Lower leg skin (tissue), 4 donors: Measurements from ENCODE around the gene CISH. TPM values are rescaled to one million over a fixed set of nuclear protein-coding genes. Genes with fewer than 3 reads are reported as not detected.

Experiments used
- DNase-seq, 2 donors: peaks; one replicate each; pipeline ENCODE4 v3.0.0-alpha.2; 2019; ENCODE audit warnings: low spot score in 2 of 2
- H3K4me3 ChIP-seq: fragments of 200-600 bp; sonication (generic); 2 replicates; pipeline ENCODE4 v1.5.1; 2017; ENCODE audit warnings: mild to moderate bottlenecking, low read depth; ENCODE audit not compliant: poor library complexity, severe bottlenecking
- POLR2A ChIP-seq, 2 donors: fragments of 450-650 bp; IDR thresholded peaks; one replicate each; pipeline ENCODE4 v1.6.1; 2016 to 2017; ENCODE audit warnings: antibody characterized with exemption in 2 of 2, mild to moderate bottlenecking in 1 of 2, moderate library complexity in 1 of 2
- WGBS, 2 donors: methylation state at CpG; one replicate each; pipeline ENCODE4 v1.1.5; 2018; 5-methylcytosine and 5-hydroxymethylcytosine counted together
- intact Hi-C: fragments of 100-400 bp; cut with DNase I; formaldehyde crosslinking; loops from one replicate; pipeline ENCODE4 v1.15.0; 2023; ENCODE audit warnings: low total_unique reads
- total RNA-seq, 4 donors: library from RNA; depleted of rRNA; stranded (reverse); fragments of >200 nt; gene quantifications; one replicate each; pipeline ENCODE4 v1.1.0, GENCODE V29; 2016
- TF ChIP-seq, protein P1 (sequence below), 3 donors: fragments of 450-650 bp; IDR thresholded peaks; one replicate each; pipeline ENCODE4 v1.5.1; 2016; ENCODE audit warnings: antibody characterized with exemption in 3 of 3, mild to moderate bottlenecking in 3 of 3, moderate library complexity in 2 of 3

Gene CISH
- total RNA-seq, 4 donors from 2014 or later = 10.4 to 14.5 (median 12.9) TPM

DNA sequence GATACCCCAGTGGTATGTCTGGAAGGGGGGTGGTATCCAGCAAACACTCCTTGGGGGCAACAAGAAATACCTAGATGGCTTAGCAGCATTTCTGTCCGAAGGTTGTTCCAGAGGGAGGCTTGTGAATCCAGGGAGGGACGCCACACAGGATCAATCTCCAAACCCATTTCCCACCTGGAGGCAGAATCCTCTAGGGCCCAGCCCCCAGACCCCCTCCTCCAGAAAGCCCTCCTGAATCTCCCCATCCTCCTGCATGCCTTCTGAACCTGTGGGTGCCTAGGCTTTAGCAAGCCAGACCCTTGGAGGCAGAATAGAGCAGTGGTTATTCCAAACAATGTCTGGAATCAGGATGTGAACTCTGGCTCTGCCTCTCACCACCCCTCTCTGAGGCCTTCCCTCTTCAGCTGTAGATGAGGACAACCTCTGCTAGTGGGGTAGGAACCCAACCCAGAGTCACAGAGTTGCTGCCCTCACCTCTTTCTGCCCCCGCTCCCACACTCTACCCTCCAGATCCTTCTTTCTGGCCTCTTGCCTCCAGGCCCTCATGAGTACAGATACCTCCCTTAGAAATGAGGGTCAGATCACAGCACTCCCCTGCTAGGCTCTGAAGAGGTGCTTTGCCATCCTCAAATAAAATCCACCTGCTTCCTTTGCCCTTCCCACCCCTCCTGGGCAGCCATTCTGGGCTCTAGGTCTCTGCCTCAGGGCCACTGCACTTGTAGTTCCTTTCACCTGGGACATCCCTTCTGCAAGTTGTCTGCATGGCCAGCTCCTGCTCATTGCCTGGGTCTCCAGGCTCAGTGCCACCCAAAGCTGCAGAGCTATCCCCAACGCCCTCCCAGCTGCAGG, 8.1 kb downstream of the CISH start:
- DNase-seq = no peak
- H3K4me3 ChIP-seq = no peak overlapping the region
- 59 to 70% methylated on average over 4 of the region's 4 CpGs for WGBS, 2 donors
- no peak for TF ChIP-seq POLR2A (IDR thresholded peaks at IDR 0.05)
- TF ChIP-seq, protein P1, sequence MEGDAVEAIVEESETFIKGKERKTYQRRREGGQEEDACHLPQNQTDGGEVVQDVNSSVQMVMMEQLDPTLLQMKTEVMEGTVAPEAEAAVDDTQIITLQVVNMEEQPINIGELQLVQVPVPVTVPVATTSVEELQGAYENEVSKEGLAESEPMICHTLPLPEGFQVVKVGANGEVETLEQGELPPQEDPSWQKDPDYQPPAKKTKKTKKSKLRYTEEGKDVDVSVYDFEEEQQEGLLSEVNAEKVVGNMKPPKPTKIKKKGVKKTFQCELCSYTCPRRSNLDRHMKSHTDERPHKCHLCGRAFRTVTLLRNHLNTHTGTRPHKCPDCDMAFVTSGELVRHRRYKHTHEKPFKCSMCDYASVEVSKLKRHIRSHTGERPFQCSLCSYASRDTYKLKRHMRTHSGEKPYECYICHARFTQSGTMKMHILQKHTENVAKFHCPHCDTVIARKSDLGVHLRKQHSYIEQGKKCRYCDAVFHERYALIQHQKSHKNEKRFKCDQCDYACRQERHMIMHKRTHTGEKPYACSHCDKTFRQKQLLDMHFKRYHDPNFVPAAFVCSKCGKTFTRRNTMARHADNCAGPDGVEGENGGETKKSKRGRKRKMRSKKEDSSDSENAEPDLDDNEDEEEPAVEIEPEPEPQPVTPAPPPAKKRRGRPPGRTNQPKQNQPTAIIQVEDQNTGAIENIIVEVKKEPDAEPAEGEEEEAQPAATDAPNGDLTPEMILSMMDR (IDR thresholded peaks at IDR 0.05) = no peak
- intact Hi-C loops = no loop called here

DNA sequence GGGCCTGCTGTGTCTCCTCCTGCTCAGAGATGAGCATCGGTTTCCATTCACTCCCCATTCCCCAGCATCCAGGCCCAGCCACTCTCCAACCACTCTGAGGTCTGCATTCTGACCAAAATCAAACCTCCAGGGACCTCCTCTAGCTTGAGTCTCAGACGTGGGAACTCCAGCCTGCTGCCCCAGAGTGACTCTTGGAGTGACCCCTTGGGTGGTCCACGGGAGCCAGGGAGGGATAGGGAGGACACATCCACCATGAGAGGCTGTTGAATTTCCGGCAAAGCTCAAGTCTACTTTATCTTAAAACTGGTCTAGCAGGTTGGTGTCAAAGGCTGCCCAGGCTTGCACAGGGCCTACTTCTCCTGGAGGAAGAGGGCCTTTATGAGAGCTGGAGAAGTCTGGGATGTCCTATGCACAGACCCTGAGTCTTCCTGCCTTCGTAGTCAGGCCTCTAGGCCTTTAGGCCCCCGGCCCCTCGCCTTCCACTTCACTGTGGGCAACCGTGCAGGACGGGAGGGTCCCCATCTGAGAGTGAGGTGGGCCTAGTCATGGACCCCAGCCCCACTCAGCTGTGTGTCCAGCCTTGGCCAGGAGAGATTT, 8.9 kb downstream of the CISH start:
- WGBS, 2 donors = 43 to 44% methylated on average over 5 to 9 of the region's 9 CpGs
- TF ChIP-seq, protein P1 (IDR thresholded peaks at IDR 0.05) = no peak
- TF ChIP-seq POLR2A (IDR thresholded peaks at IDR 0.05) = no peak
- intact Hi-C loops = no loop called here
- DNase-seq = no peak
- H3K4me3 ChIP-seq = no peak overlapping the region

DNA sequence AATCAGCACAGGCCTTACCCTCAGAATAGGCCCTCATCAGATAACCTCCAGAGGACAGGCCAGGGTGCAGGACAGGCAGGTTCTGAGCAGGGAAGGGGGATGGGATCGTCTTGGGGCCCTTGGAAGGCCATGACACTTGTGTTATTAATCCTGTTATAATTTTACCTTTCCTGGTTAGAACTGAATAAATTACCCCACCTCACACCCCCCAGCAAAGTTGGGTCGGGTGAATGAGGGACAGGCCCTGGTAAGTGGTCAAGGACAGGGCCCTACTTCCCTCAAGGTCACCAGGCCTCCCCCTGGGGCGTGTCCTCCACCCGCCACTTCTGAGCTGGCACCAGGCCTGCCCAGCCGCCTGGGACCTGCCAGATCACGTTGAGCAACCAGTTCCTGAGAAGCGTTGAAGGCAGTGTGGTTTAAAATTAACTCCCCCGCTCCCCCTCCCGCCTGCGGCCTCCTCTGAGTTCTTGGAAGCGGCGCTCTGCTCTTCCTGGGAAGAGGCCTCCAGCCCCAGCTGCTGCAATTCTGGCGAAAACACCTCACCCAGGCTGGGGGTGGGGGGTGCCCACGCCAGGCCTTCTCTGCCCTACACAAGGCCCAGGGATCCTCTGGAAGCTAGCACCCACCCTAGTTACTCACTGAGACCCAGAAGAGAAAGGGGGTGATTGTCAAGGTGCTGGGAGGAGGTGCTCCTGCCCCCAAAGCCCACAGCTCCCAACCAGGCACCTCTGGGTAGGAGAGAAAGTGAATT, 10.6 kb downstream of the CISH start:
- no peak overlapping the region for H3K4me3 ChIP-seq
- TF ChIP-seq, protein P1 (IDR thresholded peaks at IDR 0.05) = no peak
- intact Hi-C loops = no loop called here
- DNase-seq = peak; percentile 96 to 99
- 2 to 3% methylated on average over 10 to 14 of the region's 14 CpGs for WGBS, 2 donors

DNA sequence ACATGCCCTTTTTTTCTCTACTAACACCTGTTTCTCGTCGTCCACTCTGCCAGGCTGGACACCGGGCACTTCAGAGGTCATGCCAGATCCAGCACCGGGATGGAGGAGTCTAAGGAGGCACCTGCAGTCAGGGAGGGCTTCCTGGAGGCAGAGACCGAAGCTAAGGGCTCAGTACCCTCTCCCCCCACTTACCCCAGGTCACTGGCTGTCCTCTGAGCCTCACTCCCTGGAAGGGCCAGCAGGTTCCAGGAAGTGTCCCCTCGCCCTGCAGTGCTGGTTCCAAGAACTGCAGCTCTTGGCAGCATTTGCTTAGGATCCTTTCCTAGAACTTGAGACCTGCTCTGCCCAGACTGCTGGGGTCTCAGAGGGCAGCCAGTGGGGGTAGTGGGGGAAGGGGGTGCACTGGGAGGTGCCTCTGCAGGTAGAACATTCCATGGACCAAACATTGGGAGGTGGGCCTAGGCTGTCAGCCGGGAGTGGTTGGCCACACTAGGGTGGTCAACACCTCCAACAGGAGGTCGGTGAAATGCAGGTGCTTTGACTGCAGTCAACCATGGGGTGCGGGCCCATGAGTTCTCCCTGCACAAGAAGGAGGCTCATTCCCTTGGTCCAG, 11.3 kb downstream of the CISH start:
- H3K4me3 ChIP-seq = no peak overlapping the region
- TF ChIP-seq, protein P1 (IDR thresholded peaks at IDR 0.05) = no peak
- no peak for TF ChIP-seq POLR2A (IDR thresholded peaks at IDR 0.05)
- intact Hi-C loops = no loop called here
- 72 to 91% methylated on average over 6 to 9 of the region's 9 CpGs for WGBS, 2 donors
- DNase-seq = no peak

DNA sequence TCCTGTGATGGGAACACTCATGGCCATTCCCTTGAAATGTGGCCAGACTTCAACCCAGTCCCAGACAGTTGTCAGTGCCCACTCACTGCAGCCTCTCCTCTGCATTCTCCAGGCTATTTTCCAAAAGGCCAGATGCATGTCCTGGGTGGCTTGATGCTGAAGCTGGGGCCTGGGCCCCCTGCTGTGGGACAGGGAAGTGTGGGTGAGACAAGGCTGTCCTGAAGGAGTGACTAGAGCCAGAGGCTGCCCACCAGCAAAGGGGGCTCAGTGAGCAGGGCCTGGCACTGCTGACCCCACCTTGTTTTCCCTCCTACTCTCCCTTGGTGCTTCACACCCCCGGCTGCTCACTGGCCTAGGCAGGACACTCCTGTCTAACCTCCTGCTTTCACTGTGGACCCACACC, 11.9 kb downstream of the CISH start:
- DNase-seq = no peak
- TF ChIP-seq, protein P1 (IDR thresholded peaks at IDR 0.05) = no peak
- TF ChIP-seq POLR2A (IDR thresholded peaks at IDR 0.05) = no peak
- 50 to 88% methylated on average over 1 of the region's 1 CpG for WGBS, 2 donors
- intact Hi-C loops = no loop called here
- no peak overlapping the region for H3K4me3 ChIP-seq
